ENCODE measurements around the gene GFRA1.

Gene GFRA1

GRCh38 chr10:116109481-116109880, 163.5 kb downstream of the GFRA1 start:
- Histone ChIP-seq H3K9ac (ENCODE audit: low read length) (no peak overlapping the region), H3K27me3 (ENCODE audit: control insufficient read depth, insufficient read depth, low read length) (no peaks in the 10 kb centered on the region), H3K4me3 (ENCODE audit: low read length) (no peak overlapping the region), H3K36me3 (ENCODE audit: control insufficient read depth, insufficient read depth, low read length) (no peaks in the 10 kb centered on the region), H3K4me1 (ENCODE audit: control insufficient read depth, insufficient read depth, low read length) (no peaks in the 10 kb centered on the region), H3K27ac (ENCODE audit: low read depth, low read length) (no peak overlapping the region)

DNA sequence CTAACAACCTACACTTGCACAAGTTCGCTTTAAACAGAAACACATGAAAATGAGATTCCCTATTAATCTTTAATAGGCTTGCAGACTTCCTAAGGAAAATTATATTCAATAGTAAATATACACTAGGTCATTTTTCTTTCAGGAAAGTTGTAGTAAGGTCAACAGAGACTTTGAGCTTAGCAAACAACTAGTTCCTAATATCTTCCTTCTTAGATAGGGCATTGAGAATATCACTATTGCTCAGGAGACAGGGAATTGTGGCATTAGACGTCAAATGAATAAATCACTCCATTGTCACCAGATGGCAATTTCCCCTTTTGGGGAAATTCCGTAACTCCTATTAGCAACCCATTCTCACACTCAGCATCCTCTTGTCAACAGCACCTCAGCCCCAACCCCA, 164.9 kb downstream of the GFRA1 start:
- no peaks in the 10 kb centered on the region for H3K36me3 ChIP-seq (ENCODE audit: control insufficient read depth, insufficient read depth, low read length)
- no peaks in the 10 kb centered on the region for H3K4me1 ChIP-seq (ENCODE audit: control insufficient read depth, insufficient read depth, low read length)
- no peak overlapping the region for H3K9ac ChIP-seq (ENCODE audit: low read length)
- H3K27me3 ChIP-seq (ENCODE audit: control insufficient read depth, insufficient read depth, low read length): no peaks in the 10 kb centered on the region
- no peak overlapping the region for H3K27ac ChIP-seq (ENCODE audit: low read depth, low read length)
- H3K4me3 ChIP-seq (ENCODE audit: low read length): no peak overlapping the region

DNA sequence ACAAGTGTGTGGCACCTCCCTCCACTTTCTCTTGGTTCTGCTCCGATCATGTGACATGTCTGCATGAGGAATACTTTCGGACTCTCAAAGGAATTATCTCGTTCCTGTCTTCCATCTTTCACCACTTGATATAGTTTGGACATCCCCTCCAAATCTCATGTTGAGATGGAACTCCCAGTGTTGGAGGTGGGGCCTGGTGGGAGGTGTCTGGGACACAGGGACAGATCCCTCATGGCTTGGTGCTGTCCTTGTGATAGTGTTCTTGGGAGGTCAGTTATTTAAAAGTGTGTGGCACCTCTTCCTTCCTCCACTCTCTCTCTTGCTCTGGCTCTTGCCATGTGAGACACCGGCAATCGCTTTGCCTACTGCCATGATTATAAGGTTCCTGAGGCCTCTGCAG, 166.4 kb downstream of the GFRA1 start:
- no peak overlapping the region for H3K9ac ChIP-seq (ENCODE audit: low read length)
- no peaks in the 10 kb centered on the region for H3K27me3 ChIP-seq (ENCODE audit: control insufficient read depth, insufficient read depth, low read length)
- no peak overlapping the region for H3K27ac ChIP-seq (ENCODE audit: low read depth, low read length)
- H3K4me1 ChIP-seq (ENCODE audit: control insufficient read depth, insufficient read depth, low read length): no peaks in the 10 kb centered on the region
- H3K36me3 ChIP-seq (ENCODE audit: control insufficient read depth, insufficient read depth, low read length): no peaks in the 10 kb centered on the region
- H3K4me3 ChIP-seq (ENCODE audit: low read length): no peak overlapping the region

GRCh38 chr10:116105264-116105663, 167.7 kb downstream of the GFRA1 start:
- H3K27me3 ChIP-seq (ENCODE audit: control insufficient read depth, insufficient read depth, low read length): no peaks in the 10 kb centered on the region
- H3K36me3 ChIP-seq (ENCODE audit: control insufficient read depth, insufficient read depth, low read length): no peaks in the 10 kb centered on the region
- no peaks in the 10 kb centered on the region for H3K4me1 ChIP-seq (ENCODE audit: control insufficient read depth, insufficient read depth, low read length)
- H3K27ac ChIP-seq (ENCODE audit: low read depth, low read length): no peak overlapping the region
- H3K9ac ChIP-seq (ENCODE audit: low read length): no peak overlapping the region
- no peak overlapping the region for H3K4me3 ChIP-seq (ENCODE audit: low read length)

DNA sequence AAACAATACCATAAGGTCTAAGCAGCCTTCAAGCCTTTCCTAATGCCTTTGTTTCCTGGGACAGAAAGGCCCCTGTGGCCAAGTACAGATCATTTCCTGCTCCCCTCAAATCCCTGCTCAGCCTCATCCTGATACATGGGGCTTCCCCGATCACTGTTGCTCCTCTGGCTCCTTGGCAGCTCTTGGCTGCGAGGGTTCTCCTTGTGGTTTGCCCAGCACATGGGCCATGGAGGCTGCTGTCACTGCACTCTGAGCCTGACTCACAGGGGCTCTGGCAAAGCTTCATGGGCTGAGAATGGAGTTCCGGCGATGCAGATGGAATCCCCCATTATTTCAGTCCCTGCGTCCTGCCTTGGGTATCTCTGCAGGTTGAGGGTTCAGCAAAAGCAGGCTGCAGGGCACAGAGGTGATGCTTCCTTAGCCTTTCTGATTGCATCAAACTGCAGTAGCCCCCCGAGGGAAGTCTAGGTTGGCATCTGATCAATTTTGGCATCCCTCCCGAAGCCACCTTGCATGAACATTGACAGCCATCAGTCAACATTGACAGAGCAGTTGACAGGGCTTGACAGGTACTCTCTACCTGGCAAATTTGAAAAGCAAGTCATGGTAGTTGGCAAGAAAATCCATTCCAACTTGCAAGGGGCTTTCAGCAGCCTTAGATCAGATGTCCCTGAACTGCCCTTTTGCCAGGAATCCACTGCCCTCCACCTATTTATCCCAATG, 168.6 kb downstream of the GFRA1 start:
- H3K27ac ChIP-seq (ENCODE audit: low read depth, low read length): no peak overlapping the region
- no peaks in the 10 kb centered on the region for H3K27me3 ChIP-seq (ENCODE audit: control insufficient read depth, insufficient read depth, low read length)
- H3K36me3 ChIP-seq (ENCODE audit: control insufficient read depth, insufficient read depth, low read length): no peaks in the 10 kb centered on the region

GRCh38 chr10:116103668-116104067, 169.3 kb downstream of the GFRA1 start:
- Histone ChIP-seq H3K36me3 (ENCODE audit: control insufficient read depth, insufficient read depth, low read length) (no peaks in the 10 kb centered on the region), H3K4me3 (ENCODE audit: low read length) (no peak overlapping the region), H3K4me1 (ENCODE audit: control insufficient read depth, insufficient read depth, low read length) (peaks cover 8% of the 10 kb centered on the region), H3K9ac (ENCODE audit: low read length) (no peak overlapping the region), H3K27ac (ENCODE audit: low read depth, low read length) (no peak overlapping the region), H3K27me3 (ENCODE audit: control insufficient read depth, insufficient read depth, low read length) (no peaks in the 10 kb centered on the region)

More for the DNA sequence above, 168.6 kb downstream of the GFRA1 start:
- Histone ChIP-seq H3K9ac (ENCODE audit: low read length) (no peak overlapping the region), H3K4me3 (ENCODE audit: low read length) (no peak overlapping the region), H3K4me1 (ENCODE audit: control insufficient read depth, insufficient read depth, low read length) (peaks cover 2% of the 10 kb centered on the region)

- no peak overlapping the region for H3K9ac ChIP-seq (ENCODE audit: low read length)
- no peak overlapping the region for H3K4me3 ChIP-seq (ENCODE audit: low read length)
- no peaks in the 10 kb centered on the region for H3K36me3 ChIP-seq (ENCODE audit: control insufficient read depth, insufficient read depth, low read length)
- no peak overlapping the region for H3K27ac ChIP-seq (ENCODE audit: low read depth, low read length)
- no peaks in the 10 kb centered on the region for H3K27me3 ChIP-seq (ENCODE audit: control insufficient read depth, insufficient read depth, low read length)
- peaks cover 12% of the 10 kb centered on the region for H3K4me1 ChIP-seq (ENCODE audit: control insufficient read depth, insufficient read depth, low read length)
Observed at GRCh38 chr10:116101616-116102315, 171.2 kb downstream of the GFRA1 start.

DNA sequence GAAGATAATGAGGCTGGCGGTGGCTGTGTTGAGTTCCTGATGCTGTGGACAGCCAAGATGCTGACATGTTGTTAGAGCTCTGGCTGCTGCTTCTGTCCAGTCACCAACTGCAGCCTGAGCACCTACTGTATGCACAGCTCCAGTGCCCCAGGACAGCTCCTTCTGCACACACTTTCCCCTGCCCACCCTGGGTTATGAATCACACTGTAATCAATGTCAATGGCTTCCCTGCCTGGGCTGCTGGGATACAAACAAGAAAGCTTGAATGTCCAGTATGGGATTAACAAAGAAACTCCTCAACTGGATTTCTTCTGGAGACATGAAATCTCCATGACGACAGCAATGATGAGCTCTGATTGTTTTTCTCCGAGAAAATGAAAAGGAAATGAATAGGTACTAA, 172.0 kb downstream of the GFRA1 start:
- H3K27ac ChIP-seq (ENCODE audit: low read depth, low read length): no peak overlapping the region
- peaks cover 12% of the 10 kb centered on the region for H3K4me1 ChIP-seq (ENCODE audit: control insufficient read depth, insufficient read depth, low read length)

DNA sequence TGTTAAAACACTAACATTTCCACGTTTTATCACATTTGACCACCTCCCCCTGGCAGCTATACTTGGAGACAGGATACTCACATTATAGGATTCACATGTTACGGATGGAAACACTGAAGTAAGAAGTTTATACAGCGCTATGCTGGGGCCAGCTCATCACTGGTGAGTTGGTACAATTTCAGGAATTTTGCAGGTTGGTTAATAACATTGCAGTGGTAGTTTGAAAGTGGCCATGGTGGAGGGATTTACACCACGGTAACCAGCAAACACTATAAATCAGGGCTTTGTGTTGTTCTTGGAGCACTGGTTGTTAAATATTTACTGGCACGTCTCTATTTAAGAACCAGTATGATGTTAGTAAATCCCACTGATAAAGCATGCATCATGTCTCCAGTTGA, 174.0 kb downstream of the GFRA1 start:
- no peaks in the 10 kb centered on the region for H3K36me3 ChIP-seq (ENCODE audit: control insufficient read depth, insufficient read depth, low read length)
- no peaks in the 10 kb centered on the region for H3K27me3 ChIP-seq (ENCODE audit: control insufficient read depth, insufficient read depth, low read length)
- no peak overlapping the region for H3K4me3 ChIP-seq (ENCODE audit: low read length)
- H3K27ac ChIP-seq (ENCODE audit: low read depth, low read length): peak overlapping the region; percentile 17
- peaks cover 12% of the 10 kb centered on the region for H3K4me1 ChIP-seq (ENCODE audit: control insufficient read depth, insufficient read depth, low read length)
- H3K9ac ChIP-seq (ENCODE audit: low read length): no peak overlapping the region

More for the DNA sequence above, 172.0 kb downstream of the GFRA1 start:
- Histone ChIP-seq H3K4me3 (ENCODE audit: low read length) (no peak overlapping the region), H3K36me3 (ENCODE audit: control insufficient read depth, insufficient read depth, low read length) (no peaks in the 10 kb centered on the region), H3K27me3 (ENCODE audit: control insufficient read depth, insufficient read depth, low read length) (no peaks in the 10 kb centered on the region), H3K9ac (ENCODE audit: low read length) (no peak overlapping the region)

DNA sequence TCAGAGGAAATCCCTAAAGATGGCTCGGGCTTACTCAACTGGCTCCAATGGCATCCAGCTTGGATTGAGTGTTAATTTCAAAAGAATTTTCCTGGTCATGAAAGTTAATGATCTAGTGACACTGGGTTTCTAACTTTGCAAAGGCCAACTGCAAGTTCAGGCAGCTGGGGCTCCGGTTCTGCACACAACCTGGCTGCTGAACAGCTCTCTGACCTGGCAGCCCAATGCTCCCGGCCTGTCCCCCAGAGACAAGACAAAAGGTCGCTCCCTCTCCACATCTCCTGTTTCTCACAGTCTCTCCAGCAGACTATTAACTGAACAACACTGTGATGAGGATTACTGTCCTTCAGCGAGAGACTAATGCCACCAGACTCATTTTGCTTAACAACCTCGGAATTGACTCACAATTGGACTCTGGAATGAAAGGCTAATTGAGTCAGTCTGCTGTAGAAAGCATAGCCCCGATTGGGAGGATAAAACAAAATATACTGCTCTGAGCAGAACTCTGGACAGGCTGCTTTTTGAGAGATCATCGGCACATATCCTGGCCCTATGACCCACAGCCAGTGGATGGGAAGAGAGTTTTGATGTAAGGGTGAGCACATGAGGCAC, 174.5 kb downstream of the GFRA1 start:
- no peaks in the 10 kb centered on the region for H3K27me3 ChIP-seq (ENCODE audit: control insufficient read depth, insufficient read depth, low read length)
- H3K36me3 ChIP-seq (ENCODE audit: control insufficient read depth, insufficient read depth, low read length): no peaks in the 10 kb centered on the region
- H3K4me3 ChIP-seq (ENCODE audit: low read length): no peak overlapping the region
- H3K27ac ChIP-seq (ENCODE audit: low read depth, low read length): peak overlapping the region; percentile 17
- no peak overlapping the region for H3K9ac ChIP-seq (ENCODE audit: low read length)
- H3K4me1 ChIP-seq (ENCODE audit: control insufficient read depth, insufficient read depth, low read length): peaks cover 12% of the 10 kb centered on the region

DNA sequence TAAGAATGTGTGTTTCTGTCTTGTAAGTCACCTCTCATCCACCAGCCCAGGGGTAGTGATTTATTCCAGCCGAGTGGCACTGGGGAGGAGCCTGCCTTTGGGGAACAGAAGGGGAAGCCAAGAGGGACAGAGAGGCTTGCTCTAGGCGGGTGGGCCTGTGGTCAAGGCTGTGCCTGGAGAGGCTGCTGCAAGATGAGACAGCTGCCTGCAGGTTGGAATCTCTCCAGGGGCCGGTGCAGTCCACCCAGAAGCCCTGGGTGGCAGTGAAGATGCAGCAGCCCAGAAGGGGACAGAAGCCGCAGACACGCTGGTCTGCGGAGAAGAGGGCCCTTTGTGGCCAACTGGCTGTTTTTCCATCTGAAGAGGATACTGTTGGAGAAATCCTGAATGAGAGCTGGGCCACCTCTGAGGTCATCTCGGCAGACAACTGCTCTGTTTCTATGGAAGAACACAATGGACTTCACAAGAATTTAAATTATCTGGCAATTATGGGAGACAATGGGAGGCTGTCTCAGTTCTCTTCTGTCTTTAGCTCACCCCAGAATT, 175.7 kb downstream of the GFRA1 start:
- H3K36me3 ChIP-seq (ENCODE audit: control insufficient read depth, insufficient read depth, low read length): no peaks in the 10 kb centered on the region
- no peak overlapping the region for H3K27ac ChIP-seq (ENCODE audit: low read depth, low read length)
- peaks cover 12% of the 10 kb centered on the region for H3K4me1 ChIP-seq (ENCODE audit: control insufficient read depth, insufficient read depth, low read length)
- no peaks in the 10 kb centered on the region for H3K27me3 ChIP-seq (ENCODE audit: control insufficient read depth, insufficient read depth, low read length)
- H3K4me3 ChIP-seq (ENCODE audit: low read length): no peak overlapping the region
- H3K9ac ChIP-seq (ENCODE audit: low read length): no peak overlapping the region

GRCh38 chr10:116096526-116096925, 176.5 kb downstream of the GFRA1 start:
- Histone ChIP-seq H3K4me1 (ENCODE audit: control insufficient read depth, insufficient read depth, low read length) (peaks cover 12% of the 10 kb centered on the region), H3K9ac (ENCODE audit: low read length) (no peak overlapping the region), H3K4me3 (ENCODE audit: low read length) (no peak overlapping the region), H3K36me3 (ENCODE audit: control insufficient read depth, insufficient read depth, low read length) (no peaks in the 10 kb centered on the region), H3K27me3 (ENCODE audit: control insufficient read depth, insufficient read depth, low read length) (no peaks in the 10 kb centered on the region), H3K27ac (ENCODE audit: low read depth, low read length) (no peak overlapping the region)
